Stimulated activated CD4-positive, alpha-beta T cell treated with anti-CD3 and anti-CD28 coated beads, TNF-alpha, amount 100 ng/mL, for 1 hour (primary cell): Measurements from ENCODE around the gene OR52K2.
"Not testable (repeated sequence)": the region's sequence is repeated elsewhere in the genome, so short reads cannot be mapped to it uniquely, and the experiment has no call there.

Experiments
- DNase-seq, 3 donors: peaks; one replicate each; pipeline ENCODE4 v3.0.0-alpha.2; 2020; ENCODE audit warnings: low read depth in 3 of 3, low spot score in 1 of 3

The OR52K2 gene

DNA sequence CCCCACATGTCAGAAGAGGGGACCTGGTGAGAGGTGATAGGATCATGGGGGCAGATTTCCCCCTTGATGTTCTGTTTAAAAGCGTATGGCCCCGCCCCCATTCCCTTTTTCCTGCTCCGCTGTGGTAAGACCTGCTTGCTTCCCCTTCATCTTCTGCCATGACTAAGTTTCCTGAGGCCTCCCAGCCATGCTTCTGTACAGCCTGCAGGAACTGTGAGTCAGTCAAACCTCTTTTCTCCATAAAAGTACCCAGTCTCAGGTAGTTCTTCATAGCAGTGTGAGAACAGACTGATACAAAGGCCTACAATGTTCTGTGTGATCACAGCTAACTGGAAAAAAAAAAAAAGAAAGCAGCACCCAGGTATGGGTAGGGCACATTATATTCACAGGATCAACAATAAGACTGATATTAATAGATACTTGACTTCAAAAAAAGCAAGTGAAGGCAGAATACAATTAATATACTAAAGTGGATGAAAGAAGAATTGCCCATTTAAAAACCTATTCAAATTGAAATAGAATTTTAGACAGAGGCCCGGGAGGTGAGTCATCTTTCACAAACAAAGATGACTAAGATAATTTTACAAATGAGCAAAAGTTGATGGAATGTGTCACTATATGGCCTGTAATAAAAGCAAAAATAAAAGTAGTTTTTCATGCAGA, 31.6 kb downstream of the OR52K2 start:
- DNase-seq = no peak

DNA sequence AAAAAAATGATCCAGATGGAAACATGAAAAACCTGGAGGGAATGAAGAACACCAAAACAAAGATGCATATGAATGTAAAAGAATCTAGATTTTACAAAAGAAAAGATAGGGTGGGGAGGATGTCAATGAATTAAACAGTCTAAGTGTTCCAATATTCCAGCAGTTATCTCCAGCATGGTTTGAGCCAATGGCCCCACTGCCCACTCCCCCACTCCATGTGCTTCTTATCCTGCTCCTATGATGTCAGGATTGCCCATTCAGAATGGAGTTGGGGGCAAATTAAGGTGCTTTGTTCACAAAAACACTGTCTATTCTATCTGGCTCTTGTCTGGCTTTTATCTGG, 32.1 kb downstream of the OR52K2 start:
- DNase-seq = no peak

DNA sequence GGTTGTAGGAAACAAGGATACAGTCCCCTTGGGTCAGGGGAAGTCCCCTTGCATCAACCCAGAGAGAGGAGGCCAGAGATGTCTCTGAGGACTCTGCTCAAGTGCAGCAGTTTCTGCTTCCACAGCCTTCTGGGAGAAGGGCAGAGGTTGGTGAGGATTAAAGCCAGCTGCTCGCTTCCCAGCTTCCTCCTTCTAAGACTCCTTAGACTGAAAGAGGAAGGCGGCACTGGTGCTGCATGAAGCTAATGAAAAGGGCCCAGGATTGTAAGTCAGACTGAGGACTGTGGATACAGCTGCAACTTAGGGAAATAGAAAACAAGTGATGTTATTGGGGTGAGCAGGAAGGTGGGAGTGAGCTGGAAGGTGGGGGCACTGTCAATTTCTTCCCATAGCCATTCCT, 33.4 kb downstream of the OR52K2 start, which contains the start of gene OR52K1:
Gene OR52K1 (plus strand): TSS at position 202 of the 400 bp plus-strand sequence. CDS start 6,255 bp downstream, outside the sequence.
- no peak for DNase-seq

GRCh38 chr11:4484310-4484709, 35.2 kb downstream of the OR52K2 start:
- no peak for DNase-seq

DNA sequence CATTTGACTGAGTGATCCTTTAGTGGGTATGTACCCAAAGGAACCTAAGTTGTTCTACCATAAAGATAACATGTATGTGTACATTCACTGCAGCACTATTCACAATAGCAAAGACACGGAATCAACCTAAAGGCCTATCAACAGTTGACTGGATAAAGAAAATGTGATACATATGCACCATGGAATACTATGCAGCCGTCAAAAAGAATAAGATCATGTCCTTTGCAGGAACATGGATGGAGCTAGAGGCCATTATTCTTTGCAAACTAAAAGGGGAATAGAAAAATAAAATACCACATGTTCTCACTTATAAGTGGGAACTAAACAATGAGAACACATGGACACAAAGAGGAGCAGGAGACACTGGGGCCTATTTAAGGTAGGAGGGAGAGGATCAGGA, 42.3 kb downstream of the OR52K2 start:
- not testable (repeated sequence) for DNase-seq

GRCh38 chr11:4491878-4492606, 42.9 kb downstream of the OR52K2 start:
- DNase-seq = no peak

DNA sequence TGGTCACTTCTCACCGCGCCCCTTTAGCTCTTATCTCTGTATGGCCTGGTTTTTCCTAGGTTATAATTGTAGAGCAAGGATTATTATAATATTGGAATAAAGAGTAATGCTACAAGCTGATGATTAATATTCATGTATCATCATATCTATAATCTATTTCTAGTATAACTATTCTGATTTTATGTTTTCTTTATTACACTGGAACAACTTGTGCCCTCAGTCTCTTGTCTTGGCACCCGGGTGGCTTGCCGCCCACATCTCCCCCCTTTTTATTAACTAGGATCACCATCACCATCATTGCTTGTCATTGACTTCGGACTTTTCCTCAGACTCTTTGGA, 44.4 kb downstream of the OR52K2 start:
- no peak for DNase-seq

- no peak for DNase-seq
Measured at GRCh38 chr11:4495487-4495886, 46.4 kb downstream of the OR52K2 start.

DNA sequence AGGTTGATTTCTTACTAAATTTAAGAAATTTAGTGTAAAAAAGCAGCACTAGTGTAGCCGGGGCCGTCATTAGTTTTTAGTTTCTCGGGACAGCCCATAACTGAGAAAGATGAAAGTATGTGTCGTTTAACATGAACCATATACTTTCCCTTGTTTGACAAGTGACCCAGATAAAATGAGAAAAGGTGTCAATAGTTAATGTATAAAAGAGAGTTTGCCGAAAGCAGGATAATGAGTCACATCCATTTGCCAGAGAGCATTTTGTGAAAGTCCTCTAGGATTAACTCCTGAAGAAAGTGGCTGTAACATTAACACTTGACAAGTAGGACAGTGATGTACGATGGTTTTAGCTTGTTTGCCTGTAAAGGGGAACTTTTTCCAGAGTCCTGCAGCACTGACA, 46.9 kb downstream of the OR52K2 start:
- no peak for DNase-seq

DNA sequence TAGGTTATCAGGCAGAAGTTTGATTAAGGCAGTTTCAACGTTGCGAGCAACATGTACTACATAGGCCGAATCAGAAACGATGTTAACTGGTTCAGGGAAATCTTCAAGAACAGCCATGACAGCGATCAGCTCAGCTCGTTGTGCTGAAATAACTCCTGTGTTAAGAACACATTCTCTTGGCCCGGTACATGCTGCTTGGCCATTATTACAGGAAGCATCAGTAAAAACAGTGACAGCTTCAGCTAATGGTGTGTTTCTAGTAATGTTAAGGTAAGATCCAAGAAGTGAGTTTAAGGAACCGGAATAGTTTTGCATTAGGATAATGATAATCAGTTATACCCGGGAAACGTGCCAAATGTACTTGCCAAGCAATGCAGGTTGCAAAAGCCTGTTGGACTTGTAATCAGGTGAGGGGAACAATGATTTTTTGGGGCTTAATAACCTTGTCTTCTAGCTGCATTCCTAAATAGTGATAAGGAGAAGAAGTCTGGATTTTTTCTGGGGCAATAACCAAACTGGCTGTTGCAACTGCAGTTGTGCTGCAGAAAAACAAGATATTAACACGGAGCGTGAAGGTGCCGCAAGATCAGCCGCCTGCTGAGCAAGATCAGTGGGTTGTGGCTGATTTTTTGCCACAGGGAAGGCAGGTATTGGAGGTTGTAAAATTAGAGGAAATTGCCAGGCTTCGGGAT, 47.6 kb downstream of the OR52K2 start:
- DNase-seq = no peak
